Raji (cell line): ENCODE data around the gene RALGAPB.

Source experiments
- POLR2A ChIP-seq: IDR thresholded peaks from 2 replicates; pipeline ENCODE4 v1.6.1; 2011; ENCODE audit warnings: low read depth, low read length, control low read depth; ENCODE audit not compliant: insufficient read depth

RALGAPB gene

DNA sequence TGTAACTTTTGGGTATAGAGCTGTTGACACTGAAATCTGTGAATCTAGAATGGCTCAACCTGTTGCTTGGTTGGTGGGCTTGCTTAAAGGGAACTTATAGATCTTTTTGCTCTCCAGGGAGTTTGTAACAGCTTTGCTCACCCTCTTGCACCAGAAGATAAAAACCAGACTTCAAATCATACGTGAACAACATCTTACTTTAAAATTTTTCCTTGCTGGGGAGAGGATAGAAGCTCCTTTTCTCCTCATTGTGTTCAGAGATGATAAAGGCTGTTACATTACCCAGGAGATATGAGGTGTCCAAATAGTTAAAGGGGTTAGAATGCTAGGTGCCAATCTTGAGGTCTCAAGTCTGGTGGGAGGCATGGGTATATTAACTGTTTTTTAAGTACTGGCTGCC lies 46.8 kb downstream of the RALGAPB start:
- TF ChIP-seq POLR2A = no peak

- no peak for TF ChIP-seq POLR2A
These were observed 47.6 kb downstream of the RALGAPB start for GRCh38 chr20:38520261-38520660.

GRCh38 chr20:38523697-38524096 lies 51.1 kb downstream of the RALGAPB start:
- no peak for TF ChIP-seq POLR2A

DNA sequence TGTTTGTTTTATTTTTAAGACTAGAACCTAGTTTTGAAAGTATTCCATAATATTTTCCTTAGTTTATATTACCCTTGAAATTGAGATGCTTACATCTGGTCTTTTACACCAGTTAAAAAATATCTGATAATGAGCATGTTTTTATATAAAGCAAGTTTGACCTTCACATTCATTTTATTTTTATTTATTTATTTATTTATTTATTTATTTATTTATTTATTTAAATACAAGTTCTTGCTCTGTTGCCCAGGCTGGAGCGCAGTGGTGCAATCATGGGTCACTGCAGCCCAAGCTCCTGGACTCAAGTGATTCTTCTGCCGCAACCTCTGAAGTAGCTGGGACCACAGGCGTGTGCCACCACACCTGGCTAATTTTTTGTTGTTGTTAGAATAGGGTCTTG lies 55.5 kb downstream of the RALGAPB start:
- no peak for TF ChIP-seq POLR2A

GRCh38 chr20:38531021-38531420 lies 58.4 kb downstream of the RALGAPB start:
- TF ChIP-seq POLR2A = no peak

GRCh38 chr20:38534756-38535155 lies 62.1 kb downstream of the RALGAPB start:
- TF ChIP-seq POLR2A = no peak

- TF ChIP-seq POLR2A = no peak
These were observed 63.7 kb downstream of the RALGAPB start for GRCh38 chr20:38536310-38536709.

DNA sequence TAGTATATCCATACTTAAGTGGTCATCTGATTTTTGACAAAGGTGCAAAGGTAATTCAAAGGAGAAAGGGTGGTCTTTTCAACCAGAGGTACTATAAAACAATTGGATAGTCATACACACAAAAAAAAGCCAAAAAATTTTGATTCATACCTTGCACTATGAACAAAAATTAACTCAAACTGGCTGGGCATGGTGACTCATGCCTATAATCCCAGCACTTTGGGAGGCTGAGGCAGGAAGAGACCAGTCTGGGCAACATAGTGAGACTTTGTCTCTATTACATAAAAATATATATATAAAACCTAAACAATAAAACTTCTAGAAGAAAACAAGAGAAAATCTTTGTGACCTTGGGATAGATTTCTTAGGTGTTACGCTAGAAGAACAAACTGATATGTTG lies 64.5 kb downstream of the RALGAPB start:
- no peak for TF ChIP-seq POLR2A

GRCh38 chr20:38538789-38539188 lies 66.1 kb downstream of the RALGAPB start:
- TF ChIP-seq POLR2A = no peak

GRCh38 chr20:38543014-38543906 lies 70.6 kb downstream of the RALGAPB start:
- TF ChIP-seq POLR2A = no peak

GRCh38 chr20:38545771-38546170 lies 73.1 kb downstream of the RALGAPB start:
- no peak for TF ChIP-seq POLR2A

DNA sequence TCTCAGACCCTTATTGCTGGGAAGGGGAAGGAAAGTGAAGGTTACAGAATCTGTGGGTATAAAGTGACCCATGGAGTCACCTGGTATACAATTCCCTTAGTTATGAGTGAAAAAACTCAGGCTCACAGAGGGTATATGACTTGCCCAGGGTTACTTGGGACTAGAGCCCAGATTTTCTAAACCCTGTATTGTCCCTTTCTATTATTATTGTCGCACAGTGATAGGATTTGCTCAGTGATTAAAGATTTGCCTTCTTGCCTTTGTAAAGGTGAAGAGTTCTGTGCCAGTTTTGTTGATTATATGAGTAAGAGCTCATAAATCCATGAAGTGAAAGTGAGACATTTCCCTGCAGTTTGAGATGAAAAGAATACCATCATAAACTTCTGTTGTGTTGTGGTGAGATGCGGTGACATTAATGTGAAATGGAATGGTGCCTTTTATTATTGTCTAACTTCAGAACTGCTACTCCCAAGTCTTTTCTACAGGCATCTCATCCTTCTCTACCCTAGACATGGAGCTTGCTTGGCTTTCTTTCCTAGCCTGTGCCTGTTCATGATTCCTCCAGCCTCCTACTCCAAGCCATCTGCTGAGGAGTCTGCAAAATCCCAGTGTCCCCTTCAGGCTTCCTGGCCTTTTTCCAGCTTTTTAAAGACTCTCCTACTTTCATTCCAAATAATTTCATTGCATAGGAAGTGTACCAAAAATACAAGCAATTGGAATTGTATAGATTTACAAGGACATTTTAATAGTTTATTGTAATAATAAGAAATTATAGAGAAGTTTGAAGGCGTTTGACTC lies 74.8 kb downstream of the RALGAPB start:
- no peak for TF ChIP-seq POLR2A

DNA sequence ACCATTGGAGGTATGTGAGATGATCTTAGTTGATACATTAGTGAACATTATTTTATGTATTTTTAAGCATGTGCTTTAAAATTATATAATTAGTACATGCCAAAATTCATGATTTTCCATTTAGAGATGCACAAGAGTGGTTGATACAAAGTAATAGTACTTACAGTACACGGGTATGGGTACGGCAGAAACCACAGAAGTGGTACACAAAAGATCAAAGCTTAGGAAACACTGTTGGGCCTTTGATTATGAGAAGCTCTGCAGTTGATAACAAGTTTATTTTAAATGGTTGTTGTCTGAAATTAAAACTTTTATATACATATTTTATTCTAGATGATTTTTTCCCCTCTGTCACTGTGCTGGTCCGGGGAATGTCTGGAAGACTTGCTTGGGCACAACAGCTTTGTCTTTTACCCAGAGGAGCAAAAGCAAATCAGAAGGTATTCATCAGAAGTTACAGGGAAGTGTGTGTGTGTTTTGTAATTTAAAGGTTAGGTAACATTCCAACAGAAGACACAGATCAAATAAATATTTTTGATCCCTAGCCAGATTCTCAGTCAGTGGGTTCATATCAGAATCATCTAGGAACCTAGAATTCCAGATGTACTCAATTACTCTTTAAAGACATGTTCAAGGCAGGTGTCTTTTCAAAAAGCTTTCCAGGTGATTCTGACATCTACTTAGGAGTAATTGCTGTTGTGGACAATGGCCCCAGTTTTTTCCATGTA lies 75.9 kb downstream of the RALGAPB start:
- TF ChIP-seq POLR2A = no peak

- no peak for TF ChIP-seq POLR2A
These were observed 77.6 kb downstream of the RALGAPB start for GRCh38 chr20:38550274-38550673.

DNA sequence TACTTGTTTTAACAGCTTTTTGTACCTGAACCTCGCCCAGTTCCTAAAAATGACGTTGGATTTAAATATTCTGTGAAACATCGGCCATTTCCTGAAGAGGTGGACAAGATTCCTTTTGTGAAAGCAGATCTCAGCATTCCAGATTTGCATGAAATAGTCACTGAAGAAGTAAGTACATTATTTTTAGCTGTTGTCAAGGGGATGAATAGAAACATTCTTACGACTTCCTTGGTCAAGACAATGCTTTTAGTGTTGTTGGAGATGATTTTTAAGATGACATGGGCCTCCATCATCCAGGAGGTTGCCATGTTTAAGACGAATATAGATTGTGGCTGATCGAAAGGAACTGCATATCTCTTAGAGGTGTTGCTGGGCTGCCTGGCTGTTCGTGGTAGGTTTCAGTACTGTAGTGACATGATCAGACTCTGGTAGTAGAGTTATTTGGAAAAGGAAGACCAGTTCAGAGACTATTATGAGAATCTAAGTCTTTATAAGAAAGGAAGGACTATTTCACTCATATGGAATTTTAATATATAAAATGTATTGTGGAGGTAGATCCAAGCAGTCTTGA lies 78.5 kb downstream of the RALGAPB start:
- TF ChIP-seq POLR2A = no peak
